Suprapubic skin (tissue), 3 donors: Measurements from ENCODE around the gene ZDHHC6.

Source experiments
- POLR2A ChIP-seq, 2 donors: fragments of 450-650 bp; IDR thresholded peaks; one replicate each; pipeline ENCODE4 v1.6.1; 2017; ENCODE audit warnings: antibody characterized with exemption in 2 of 2, mild to moderate bottlenecking in 2 of 2, moderate library complexity in 2 of 2
- TF ChIP-seq, protein P1 (sequence below), 2 donors: fragments of 200-600 bp in 1 of 2; fragments of 450-650 bp in 1 of 2; sonication (generic) in 1 of 2; IDR thresholded peaks; one replicate each; pipeline ENCODE4 v1.5.1; 2016 to 2019; ENCODE audit warnings: antibody characterized with exemption in 2 of 2, mild to moderate bottlenecking in 1 of 2, moderate library complexity in 1 of 2

DNA sequence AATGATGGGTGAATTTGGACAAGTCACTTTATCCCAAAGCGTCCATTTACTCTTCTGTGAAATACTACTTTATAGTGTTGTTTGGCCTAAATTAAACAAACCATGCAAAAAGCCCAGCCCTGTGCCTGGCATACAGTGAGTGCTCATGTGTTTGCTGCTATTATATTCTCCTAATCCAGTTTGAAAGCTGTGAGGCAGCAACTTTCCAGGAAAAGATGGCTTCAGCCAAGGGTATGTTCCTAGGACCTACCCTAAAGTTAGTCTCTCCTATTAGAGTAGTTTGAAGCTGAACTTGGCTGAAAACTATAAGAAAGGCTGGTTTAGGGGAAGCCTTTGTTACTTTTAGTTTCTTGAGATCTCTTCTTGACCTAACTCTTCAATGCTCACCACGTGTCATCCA is 52.9 kb downstream of the ZDHHC6 start:
- TF ChIP-seq, protein P1, sequence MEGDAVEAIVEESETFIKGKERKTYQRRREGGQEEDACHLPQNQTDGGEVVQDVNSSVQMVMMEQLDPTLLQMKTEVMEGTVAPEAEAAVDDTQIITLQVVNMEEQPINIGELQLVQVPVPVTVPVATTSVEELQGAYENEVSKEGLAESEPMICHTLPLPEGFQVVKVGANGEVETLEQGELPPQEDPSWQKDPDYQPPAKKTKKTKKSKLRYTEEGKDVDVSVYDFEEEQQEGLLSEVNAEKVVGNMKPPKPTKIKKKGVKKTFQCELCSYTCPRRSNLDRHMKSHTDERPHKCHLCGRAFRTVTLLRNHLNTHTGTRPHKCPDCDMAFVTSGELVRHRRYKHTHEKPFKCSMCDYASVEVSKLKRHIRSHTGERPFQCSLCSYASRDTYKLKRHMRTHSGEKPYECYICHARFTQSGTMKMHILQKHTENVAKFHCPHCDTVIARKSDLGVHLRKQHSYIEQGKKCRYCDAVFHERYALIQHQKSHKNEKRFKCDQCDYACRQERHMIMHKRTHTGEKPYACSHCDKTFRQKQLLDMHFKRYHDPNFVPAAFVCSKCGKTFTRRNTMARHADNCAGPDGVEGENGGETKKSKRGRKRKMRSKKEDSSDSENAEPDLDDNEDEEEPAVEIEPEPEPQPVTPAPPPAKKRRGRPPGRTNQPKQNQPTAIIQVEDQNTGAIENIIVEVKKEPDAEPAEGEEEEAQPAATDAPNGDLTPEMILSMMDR (IDR thresholded peaks at IDR 0.05), result no peak
- no peak for TF ChIP-seq POLR2A (IDR thresholded peaks at IDR 0.05)
